HUES64 (cell line): ENCODE results near the gene CDHR2.

Source experiments
- H3K27ac ChIP-seq: 2 replicates; pipeline ENCODE4 v1.7.0; 2013; ENCODE audit warnings: low read depth, low read length, inconsistent platforms
- H3K27me3 ChIP-seq: 2 replicates; pipeline ENCODE4 v1.6.1; 2013; ENCODE audit warnings: mild to moderate bottlenecking, low read length; ENCODE audit not compliant: insufficient read depth
- H3K36me3 ChIP-seq: 2 replicates; pipeline ENCODE4 v1.6.1; 2013; ENCODE audit warnings: mild to moderate bottlenecking, low read length; ENCODE audit not compliant: insufficient read depth
- H3K4me1 ChIP-seq: 2 replicates; pipeline ENCODE4 v1.6.1; 2013; ENCODE audit warnings: mild to moderate bottlenecking, low read length, moderate library complexity; ENCODE audit not compliant: insufficient read depth
- H3K4me3 ChIP-seq: 2 replicates; pipeline ENCODE4 v1.5.1; 2013; ENCODE audit warnings: mild to moderate bottlenecking, low read length, moderate library complexity
- H3K9ac ChIP-seq: 2 replicates; pipeline ENCODE4 v1.6.1; 2013; ENCODE audit warnings: mild to moderate bottlenecking, low read depth, low read length
- H3K9me3 ChIP-seq: 2 replicates; pipeline ENCODE4 v1.6.1; 2013; ENCODE audit warnings: low read depth, low read length; ENCODE audit not compliant: insufficient read depth
- WGBS: fragments of 150-250, 120-280 bp; methylation state at CpG from one replicate; pipeline ENCODE4 v1.1.7; 2013; ENCODE audit warnings: missing lambda C conversion rate; 5-methylcytosine and 5-hydroxymethylcytosine counted together

Gene CDHR2

DNA sequence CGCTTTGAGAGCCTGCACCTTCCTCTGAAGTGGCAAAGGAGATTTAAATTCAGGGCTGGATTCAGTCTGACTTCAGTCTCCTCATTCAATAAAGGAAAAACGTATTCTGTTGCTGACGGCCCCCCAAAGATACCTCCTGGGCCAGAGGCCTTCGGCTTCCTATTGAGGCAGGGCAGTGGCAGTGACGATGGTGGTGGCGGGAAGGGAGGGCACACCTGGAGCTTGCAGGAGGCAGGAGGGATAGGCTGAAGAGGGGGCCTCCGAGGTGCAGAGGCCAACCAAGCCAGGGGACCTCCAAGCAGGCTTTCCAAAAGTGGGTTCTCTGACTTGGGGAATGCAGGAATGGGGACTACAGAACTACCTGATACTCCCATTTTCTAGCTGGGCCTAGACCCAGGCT lies 27.9 kb upstream of the CDHR2 start:
- Histone ChIP-seq H3K27me3 (no peaks in the 10 kb centered on the region), H3K9me3 (no peaks in the 10 kb centered on the region), H3K9ac (no peak overlapping the region), H3K27ac (no peak overlapping the region), H3K4me1 (no peaks in the 10 kb centered on the region), H3K4me3 (no peak overlapping the region), H3K36me3 (no peaks in the 10 kb centered on the region)
- 78% methylated on average over 7 of the region's 7 CpGs for WGBS

DNA sequence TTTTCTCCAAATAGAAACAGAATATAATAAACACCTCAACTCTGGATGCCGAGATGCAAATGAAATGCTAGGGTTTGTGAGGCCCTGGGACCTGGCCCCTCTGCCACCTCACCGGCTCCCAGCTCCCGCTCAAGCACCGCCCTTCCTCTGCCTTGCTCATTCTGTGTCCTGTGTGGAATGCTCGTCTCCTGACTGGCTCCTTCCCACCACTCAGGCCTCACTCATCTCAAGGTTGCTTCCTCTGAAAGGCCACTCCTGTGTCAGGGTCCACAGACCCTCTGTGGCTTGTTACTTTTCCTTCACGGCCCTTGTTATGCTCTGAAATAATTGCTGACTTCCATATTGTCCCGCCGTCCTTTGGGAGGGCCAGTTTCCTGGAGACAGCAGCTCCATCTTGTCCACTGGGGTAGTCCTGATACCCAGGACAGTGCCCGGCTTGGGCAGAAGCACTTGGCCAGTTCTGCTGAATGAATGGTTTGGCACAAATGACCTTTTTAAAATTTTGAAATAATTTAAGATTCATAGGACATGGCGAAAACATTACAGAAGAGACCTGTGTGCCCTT lies 27.4 kb upstream of the CDHR2 start:
- H3K27ac ChIP-seq, result no peak overlapping the region
- no peak overlapping the region for H3K9ac ChIP-seq
- H3K9me3 ChIP-seq, result no peaks in the 10 kb centered on the region
- no peaks in the 10 kb centered on the region for H3K27me3 ChIP-seq
- H3K4me1 ChIP-seq, result no peaks in the 10 kb centered on the region
- WGBS, result 71% methylated on average over 10 of the region's 10 CpGs
- no peak overlapping the region for H3K4me3 ChIP-seq
- 0 out of 2 replicates have a peak, but pooled peaks cover 4% of the 10 kb centered on the region for H3K36me3 ChIP-seq

DNA sequence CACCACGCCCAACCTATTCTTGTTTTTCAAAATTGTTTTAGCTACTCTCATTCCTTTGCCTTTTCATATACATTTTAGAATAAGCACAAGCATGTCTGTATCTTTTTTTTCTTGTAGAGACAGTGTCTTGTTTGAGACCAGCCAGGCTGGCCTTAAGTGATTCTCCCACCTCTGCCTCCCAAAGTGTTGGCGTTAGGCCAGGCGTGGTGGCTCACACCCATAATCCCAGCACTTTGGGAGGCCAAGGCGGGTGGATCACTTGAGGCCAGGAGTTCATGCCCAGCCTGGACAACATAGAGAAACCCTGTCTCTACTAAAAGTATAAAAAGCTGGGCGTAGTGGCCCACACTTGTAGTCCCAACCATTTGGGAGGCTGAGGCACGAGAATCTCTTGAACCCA lies 25.0 kb upstream of the CDHR2 start:
- WGBS, result 95% methylated on average over 6 of the region's 6 CpGs
- Histone ChIP-seq H3K4me1 (no peaks in the 10 kb centered on the region), H3K27me3 (no peaks in the 10 kb centered on the region), H3K27ac (no peak overlapping the region), H3K9ac (no peak overlapping the region), H3K9me3 (no peaks in the 10 kb centered on the region), H3K4me3 (no peak overlapping the region), H3K36me3 (peaks cover 27% of the 10 kb centered on the region)

DNA sequence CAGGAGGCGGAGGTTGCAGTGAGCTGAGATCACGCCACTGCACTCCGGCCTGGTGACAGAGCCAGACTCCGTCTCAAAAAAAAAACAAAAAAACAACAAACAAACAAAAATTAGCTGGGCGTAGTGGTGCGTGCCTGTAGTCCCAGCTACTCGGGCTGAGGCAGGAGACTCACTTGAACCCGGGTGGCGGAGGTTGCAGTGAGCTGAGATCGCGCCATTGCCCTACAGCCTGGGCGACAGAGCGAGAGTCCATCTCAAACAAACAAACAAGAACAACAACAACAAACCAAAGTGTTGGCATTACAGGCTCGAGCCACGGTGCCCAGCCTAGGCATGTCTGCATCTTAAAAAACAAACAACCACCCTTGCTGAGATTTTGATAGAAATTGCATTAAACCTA lies 24.2 kb upstream of the CDHR2 start:
- Histone ChIP-seq H3K9ac (no peak overlapping the region), H3K27ac (no peak overlapping the region), H3K9me3 (no peaks in the 10 kb centered on the region), H3K36me3 (peaks cover 34% of the 10 kb centered on the region), H3K27me3 (no peaks in the 10 kb centered on the region), H3K4me1 (no peaks in the 10 kb centered on the region), H3K4me3 (no peak overlapping the region)
- WGBS, result 97% methylated on average over 15 of the region's 15 CpGs

DNA sequence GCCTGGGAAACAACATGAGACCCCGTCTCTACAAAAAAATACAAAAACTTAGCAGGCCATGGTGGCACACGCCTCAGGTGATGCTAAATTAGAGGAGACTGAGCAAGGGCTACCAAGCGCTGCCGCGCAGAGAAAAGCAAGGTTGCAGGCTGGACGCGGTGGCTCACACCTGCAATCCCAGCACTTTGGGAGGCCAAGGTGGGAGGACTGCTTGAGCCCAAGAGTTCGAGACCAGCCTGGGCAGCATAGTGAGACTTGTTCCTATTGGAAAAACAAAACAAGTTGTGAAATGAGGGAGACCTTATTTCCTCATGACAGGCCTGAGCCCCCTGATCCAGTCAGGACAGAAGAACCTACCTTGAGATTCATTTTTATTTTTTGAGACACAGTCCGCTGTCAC lies 23.5 kb upstream of the CDHR2 start:
- Histone ChIP-seq H3K4me3 (no peak overlapping the region), H3K27ac (no peak overlapping the region), H3K27me3 (no peaks in the 10 kb centered on the region), H3K4me1 (no peaks in the 10 kb centered on the region), H3K9me3 (no peaks in the 10 kb centered on the region), H3K9ac (no peak overlapping the region), H3K36me3 (peaks cover 38% of the 10 kb centered on the region)
- 94% methylated on average over 9 of the region's 9 CpGs for WGBS

DNA sequence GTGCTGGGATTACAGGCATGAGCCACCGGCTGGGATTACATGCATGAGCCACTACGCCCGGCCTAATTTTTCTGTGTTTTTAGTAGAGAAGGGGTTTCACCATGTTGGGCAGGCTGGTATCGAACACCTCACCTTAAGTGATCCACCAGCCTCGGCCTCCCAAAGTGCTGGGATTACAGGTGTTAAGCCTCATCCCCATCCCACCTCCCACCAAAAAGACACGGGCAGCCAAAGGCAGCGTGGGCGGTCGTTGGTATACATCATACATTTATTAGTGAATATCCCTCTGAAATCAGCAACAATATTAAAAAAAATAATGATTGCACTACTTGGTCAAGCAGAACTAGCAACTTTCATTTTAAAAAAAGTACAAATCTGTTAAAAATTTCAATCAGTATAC lies 22.7 kb upstream of the CDHR2 start:
- 97% methylated on average over 9 of the region's 9 CpGs for WGBS
- peaks cover 46% of the 10 kb centered on the region for H3K36me3 ChIP-seq

DNA sequence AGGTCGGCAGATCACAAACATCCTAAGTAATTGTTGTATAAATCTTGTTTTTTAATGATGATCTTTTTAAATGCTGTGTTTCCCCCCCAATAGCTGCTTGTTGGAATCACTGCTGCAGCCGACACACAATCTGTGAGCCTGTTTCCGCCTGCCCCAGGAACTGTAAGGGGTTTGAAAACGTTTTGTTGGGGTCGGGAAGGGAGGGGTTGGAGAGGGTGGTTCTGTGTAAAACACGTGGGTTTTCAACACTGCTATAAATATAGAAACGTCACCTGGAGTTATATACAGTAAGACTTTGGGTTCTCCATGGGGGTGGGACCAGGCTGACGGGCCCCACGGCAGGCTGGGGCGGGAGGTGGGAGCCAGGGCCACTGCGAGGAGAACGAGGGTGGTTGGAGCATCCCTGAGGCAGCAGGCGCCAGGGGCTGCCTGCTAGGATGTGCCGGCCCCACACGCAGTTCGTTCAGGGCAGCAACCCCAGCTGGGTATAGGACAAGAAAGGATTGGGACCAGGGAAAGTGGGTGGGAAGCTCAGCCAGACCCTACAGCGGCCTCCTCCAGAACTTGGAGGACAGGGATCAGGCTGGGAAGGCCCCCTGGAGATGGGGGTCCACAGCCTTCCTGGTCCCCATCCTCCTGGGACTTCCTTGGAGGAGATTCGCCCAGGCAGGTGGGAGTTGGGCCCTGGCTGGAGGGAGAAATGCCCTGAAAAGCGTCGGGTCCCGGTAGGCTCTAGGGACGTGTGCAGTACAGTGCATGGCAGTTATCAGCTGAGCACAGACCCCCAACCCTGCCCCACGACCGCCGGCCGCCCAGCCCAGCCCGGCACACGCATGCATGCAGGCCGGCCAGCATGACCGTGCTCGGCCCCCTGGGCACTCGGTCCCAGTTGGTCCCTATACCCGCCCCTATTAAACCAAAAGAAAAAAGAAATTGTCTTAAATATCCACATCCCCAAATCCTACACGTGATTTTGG lies 21.6 kb upstream of the CDHR2 start:
- H3K4me1 ChIP-seq, result no peaks in the 10 kb centered on the region
- no peaks in the 10 kb centered on the region for H3K27me3 ChIP-seq
- H3K27ac ChIP-seq, result no peak overlapping the region
- H3K9me3 ChIP-seq, result no peaks in the 10 kb centered on the region
- H3K36me3 ChIP-seq, result peaks cover 52% of the 10 kb centered on the region
- H3K4me3 ChIP-seq, result no peak overlapping the region
- 93% methylated on average over 34 of the region's 34 CpGs for WGBS
- no peak overlapping the region for H3K9ac ChIP-seq

More for the DNA sequence above, 22.7 kb upstream of the CDHR2 start:
- no peak overlapping the region for H3K27ac ChIP-seq
- H3K27me3 ChIP-seq, result no peaks in the 10 kb centered on the region
- no peak overlapping the region for H3K9ac ChIP-seq
- no peaks in the 10 kb centered on the region for H3K4me1 ChIP-seq
- no peak overlapping the region for H3K4me3 ChIP-seq
- H3K9me3 ChIP-seq, result no peaks in the 10 kb centered on the region

DNA sequence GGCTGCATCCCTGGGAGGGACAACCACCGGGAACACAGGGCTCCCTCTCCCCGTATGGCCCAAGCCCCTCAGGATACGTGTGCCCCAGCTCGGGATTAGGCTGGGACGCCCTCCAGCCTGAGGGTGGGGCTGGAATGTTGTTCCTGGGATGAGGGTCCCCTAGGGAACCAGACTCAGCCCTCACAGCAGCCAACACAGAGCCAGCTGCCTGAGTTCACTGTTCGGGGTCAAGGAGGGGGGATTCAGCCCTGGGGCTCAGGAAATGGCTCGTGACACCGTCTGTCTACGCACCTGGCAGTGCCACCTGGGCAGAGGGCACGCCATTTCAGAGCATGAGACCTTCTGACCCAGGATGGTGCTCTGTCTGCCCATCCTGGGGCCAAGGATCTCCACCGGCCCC lies 20.8 kb upstream of the CDHR2 start:
- Histone ChIP-seq H3K27ac (no peak overlapping the region), H3K9ac (no peak overlapping the region), H3K4me3 (no peak overlapping the region), H3K9me3 (no peaks in the 10 kb centered on the region), H3K4me1 (0 out of 2 replicates have a peak, but pooled peaks cover 2% of the 10 kb centered on the region), H3K36me3 (peaks cover 55% of the 10 kb centered on the region), H3K27me3 (no peaks in the 10 kb centered on the region)
- WGBS, result 96% methylated on average over 11 of the region's 11 CpGs

DNA sequence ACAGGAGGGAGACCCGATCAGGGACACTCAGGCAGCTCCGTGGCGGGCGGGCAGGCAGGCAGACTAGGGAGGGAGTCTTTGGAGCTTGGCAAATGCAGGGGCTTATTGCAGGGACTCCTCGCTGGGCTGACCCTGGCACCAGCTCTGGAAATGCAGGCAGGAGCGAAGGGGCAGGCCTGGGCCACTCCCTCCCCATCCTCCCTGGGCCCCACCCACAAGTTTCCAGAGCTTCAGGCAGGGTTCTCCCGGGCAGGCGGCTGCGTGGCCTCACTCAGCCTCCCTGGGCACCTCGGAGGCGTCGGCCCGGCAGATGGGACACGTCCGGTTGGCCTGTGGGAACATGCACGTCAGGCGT lies 20.4 kb upstream of the CDHR2 start:
- Histone ChIP-seq H3K9ac (no peak overlapping the region), H3K27ac (no peak overlapping the region), H3K36me3 (peaks cover 56% of the 10 kb centered on the region), H3K4me1 (0 out of 2 replicates have a peak, but pooled peaks cover 7% of the 10 kb centered on the region), H3K4me3 (no peak overlapping the region), H3K9me3 (no peaks in the 10 kb centered on the region), H3K27me3 (no peaks in the 10 kb centered on the region)
- WGBS, result 93% methylated on average over 17 of the region's 17 CpGs

DNA sequence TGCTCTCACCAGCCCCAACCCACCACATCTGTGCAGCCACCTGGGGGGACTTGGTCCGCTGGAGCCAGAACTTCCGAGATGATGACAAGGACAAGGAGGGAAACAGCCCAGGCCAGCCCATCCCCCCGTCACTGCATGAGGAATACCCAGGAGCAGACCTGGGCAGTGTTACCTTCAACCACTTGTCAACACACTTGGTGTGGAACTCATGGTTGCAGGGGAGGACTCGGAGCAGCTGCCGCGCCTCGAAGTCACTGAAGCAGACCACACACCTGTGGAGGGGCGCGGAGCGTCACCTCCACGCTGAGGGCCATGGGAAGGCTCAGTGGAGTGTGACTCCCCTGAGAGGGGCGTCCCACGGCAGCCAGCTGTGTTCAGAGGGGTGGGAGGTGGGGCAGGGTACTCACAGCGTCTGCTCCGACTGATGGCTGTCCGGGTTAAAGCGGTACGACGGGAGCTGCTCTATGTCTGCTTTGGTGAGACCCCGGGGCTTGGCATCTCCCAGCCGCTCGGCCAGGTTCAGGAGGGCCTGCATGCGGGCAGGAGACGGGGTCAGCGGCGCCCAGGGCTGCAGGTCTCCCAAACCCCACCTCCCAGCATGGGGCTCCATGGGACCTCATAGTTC lies 19.9 kb upstream of the CDHR2 start:
- H3K9ac ChIP-seq, result no peak overlapping the region
- H3K27ac ChIP-seq, result no peak overlapping the region
- peaks cover 59% of the 10 kb centered on the region for H3K36me3 ChIP-seq
- 0 out of 2 replicates have a peak, but pooled peaks cover 7% of the 10 kb centered on the region for H3K4me1 ChIP-seq
- no peak overlapping the region for H3K4me3 ChIP-seq
- 95% methylated on average over 26 of the region's 26 CpGs for WGBS
- no peaks in the 10 kb centered on the region for H3K9me3 ChIP-seq
- H3K27me3 ChIP-seq, result no peaks in the 10 kb centered on the region

DNA sequence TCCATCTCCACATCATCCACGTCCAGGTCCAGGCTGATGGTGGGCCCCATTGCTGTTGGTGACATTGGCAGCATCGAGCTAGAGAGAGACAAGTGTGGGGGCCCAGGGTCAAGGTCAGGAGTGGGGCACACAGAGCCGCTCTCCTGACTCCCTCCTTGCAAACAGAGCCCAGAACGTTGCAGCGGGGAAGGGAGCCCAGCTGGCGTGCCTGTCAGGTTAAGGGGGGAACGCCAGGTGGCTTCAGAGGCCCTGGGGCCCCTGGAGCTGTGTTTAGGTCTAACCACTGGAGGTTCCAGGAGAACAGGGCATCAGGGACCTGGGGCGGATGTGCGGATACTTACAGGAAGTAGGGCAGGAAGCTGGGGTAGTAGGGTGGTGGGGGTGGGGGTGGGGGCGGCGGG lies 19.4 kb upstream of the CDHR2 start:
- Histone ChIP-seq H3K27ac (no peak overlapping the region), H3K27me3 (no peaks in the 10 kb centered on the region), H3K36me3 (peaks cover 64% of the 10 kb centered on the region), H3K9ac (no peak overlapping the region), H3K4me1 (peaks cover 12% of the 10 kb centered on the region), H3K4me3 (no peak overlapping the region), H3K9me3 (no peaks in the 10 kb centered on the region)
- WGBS, result 96% methylated on average over 11 of the region's 11 CpGs
